ENCODE measurements around the gene NOX3. TPM values are rescaled to one million over a fixed set of nuclear protein-coding genes. Genes with fewer than 3 reads are reported as not detected.

Gene NOX3
- total and polyA plus RNA-seq, 2 of the 8 experiments (the other 6 are each of a cell fraction or from before 2014, with no cell fraction given), result not detected

DNA sequence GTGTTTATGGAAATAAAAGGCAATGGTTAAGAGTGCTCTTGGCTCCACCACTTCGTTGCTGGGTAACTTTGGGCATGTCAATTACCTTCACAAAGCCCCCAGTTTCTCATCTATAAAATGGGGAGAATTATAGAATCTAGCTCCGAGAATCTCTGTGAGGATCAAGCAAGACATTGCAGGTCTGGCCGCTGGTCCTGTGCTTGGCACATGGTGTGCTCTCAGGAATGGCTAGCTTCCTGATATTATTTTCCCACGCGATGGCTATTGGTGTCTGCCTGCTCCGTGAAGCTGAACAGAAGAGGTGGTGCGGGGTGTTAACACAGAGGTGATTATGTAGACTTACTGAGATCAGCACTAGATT lies 57.0 kb downstream of the NOX3 start:
- H4K5ac ChIP-seq (ENCODE audit: insufficient read length, low read depth, low read length), result no peak overlapping the region
- no peak overlapping the region for H3K27ac ChIP-seq (ENCODE audit: low read depth, low read length)
- H3K56ac ChIP-seq (replicated peaks; ENCODE audit: insufficient read length, low read depth, low read length), result no peak overlapping the region
- no peak overlapping the region for H2BK5ac ChIP-seq (ENCODE audit: low read depth, low read length)
- no peak overlapping the region for H2AK5ac ChIP-seq (ENCODE audit: low read depth, low read length)
- DNase-seq (ENCODE audit: low read depth in 1 of 2, low spot score in 2 of 2), result no peak
- POLR2A ChIA-PET (ENCODE audit: partially characterized antibody), result no interaction called here
- H2BK20ac ChIP-seq (ENCODE audit: low read length), result no peak overlapping the region
- H2AFZ ChIP-seq (ENCODE audit: low read length), result no peak overlapping the region
- no peak overlapping the region for H3K4me2 ChIP-seq (ENCODE audit: insufficient read depth in 1 of 2, low read depth in 2 of 2, low read length in 2 of 2)
- H3K4me3 ChIP-seq (ENCODE audit: extremely low read depth in 1 of 4, insufficient read depth in 2 of 4, low read depth in 3 of 4, low read length in 4 of 4), result no peak overlapping the region
- no peak for FAIRE-seq
- no peaks in the 10 kb centered on the region for H3K23me2 ChIP-seq (ENCODE audit: low read depth, low read length)
- H4K20me1 ChIP-seq (replicated peaks in 1 of 2; ENCODE audit: control insufficient read depth in 1 of 2, insufficient read depth in 2 of 2, low read length in 2 of 2), result no peaks in the 10 kb centered on the region
- no peaks in the 10 kb centered on the region for H3K4me1 ChIP-seq (replicated peaks in 1 of 4; ENCODE audit: control insufficient read depth in 3 of 4, insufficient read depth in 4 of 4, low read length in 3 of 4)
- H3K79me1 ChIP-seq (ENCODE audit: low read depth, low read length), result no peaks in the 10 kb centered on the region
- no peaks in the 10 kb centered on the region for H3K36me3 ChIP-seq (ENCODE audit: control insufficient read depth in 2 of 4, insufficient read depth in 4 of 4, low read length in 3 of 4)
- H3K18ac ChIP-seq (ENCODE audit: extremely low read depth, low read length), result no peak overlapping the region
- H2BK120ac ChIP-seq (replicated peaks; ENCODE audit: low read depth, low read length), result no peak overlapping the region
- no peaks in the 10 kb centered on the region for H3K79me2 ChIP-seq (ENCODE audit: control insufficient read depth in 1 of 2, insufficient read depth in 2 of 2, low read length in 2 of 2)
- no peaks in the 10 kb centered on the region for H3K27me3 ChIP-seq (replicated peaks in 1 of 4; ENCODE audit: control insufficient read depth in 3 of 4, extremely low read depth in 1 of 4, insufficient read depth in 3 of 4, low read length in 3 of 4)
- H3K9ac ChIP-seq (replicated peaks in 1 of 4; ENCODE audit: extremely low read depth in 1 of 4, low read depth in 3 of 4, low read length in 3 of 4), result no peak overlapping the region
- H4K8ac ChIP-seq (ENCODE audit: extremely low read depth, insufficient read depth, low read length), result no peak overlapping the region
- H2BK15ac ChIP-seq (ENCODE audit: low read length), result no peak overlapping the region
- H4K91ac ChIP-seq (replicated peaks; ENCODE audit: insufficient read length, low read length), result no peak overlapping the region
- CTCF ChIA-PET (ENCODE audit: partially characterized antibody), result interaction anchor here (1.2 to 3.8 kb wide), 6 partner anchors 11 to 96 kb away, joined by 3 to 20 read pairs (median 6); no protein-coding TSS in a partner anchor
- WGBS, 2 experiments (ENCODE audit: extremely low coverage in 1 of 2, insufficient coverage in 1 of 2, insufficient read length in 1 of 2, insufficient replicate concordance in 2 of 2, low coverage in 1 of 2, low lambda C conversion rate in 2 of 2, missing lambda C conversion rate in 1 of 2), result 93% methylated on average over 7 of the region's 7 CpGs; no CpG with 5 or more reads in 1 of the 2 experiments
- no peak overlapping the region for H2BK12ac ChIP-seq (ENCODE audit: low read depth, low read length)
- no peak overlapping the region for H3K4ac ChIP-seq (replicated peaks; ENCODE audit: insufficient read length, low read depth, low read length)
- H3K14ac ChIP-seq (ENCODE audit: insufficient read length), result no peak overlapping the region
- no peak overlapping the region for H3K23ac ChIP-seq (ENCODE audit: insufficient read length)
- H3K9me3 ChIP-seq (ENCODE audit: insufficient read depth in 2 of 2, low read depth in 1 of 2, low read length in 1 of 2), result no peaks in the 10 kb centered on the region
- TF ChIP-seq NANOG (IDR thresholded peaks at IDR 0.05; ENCODE audit: insufficient read depth, low read depth, low read length, poor library complexity, severe bottlenecking), result no peak
- no peak for TF ChIP-seq BACH1 (IDR thresholded peaks at IDR 0.05; ENCODE audit: low read length)
- no peak for TF ChIP-seq ASH2L (IDR thresholded peaks at IDR 0.05; ENCODE audit: low read length)
- TF ChIP-seq CREB1 (IDR thresholded peaks at IDR 0.05), result no peak
- TF ChIP-seq GABPA (IDR thresholded peaks at IDR 0.05; ENCODE audit: borderline replicate concordance, insufficient read depth, low read length), result no peak
- no peak for TF ChIP-seq CEBPB (IDR thresholded peaks at IDR 0.05; ENCODE audit: low read depth, low read length)
- no peak for TF ChIP-seq EP300 (IDR thresholded peaks at IDR 0.05; ENCODE audit: borderline replicate concordance in 1 of 2, low read depth in 2 of 2, low read length in 2 of 2)
- TF ChIP-seq, protein P1, sequence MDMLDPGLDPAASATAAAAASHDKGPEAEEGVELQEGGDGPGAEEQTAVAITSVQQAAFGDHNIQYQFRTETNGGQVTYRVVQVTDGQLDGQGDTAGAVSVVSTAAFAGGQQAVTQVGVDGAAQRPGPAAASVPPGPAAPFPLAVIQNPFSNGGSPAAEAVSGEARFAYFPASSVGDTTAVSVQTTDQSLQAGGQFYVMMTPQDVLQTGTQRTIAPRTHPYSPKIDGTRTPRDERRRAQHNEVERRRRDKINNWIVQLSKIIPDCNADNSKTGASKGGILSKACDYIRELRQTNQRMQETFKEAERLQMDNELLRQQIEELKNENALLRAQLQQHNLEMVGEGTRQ (IDR thresholded peaks at IDR 0.05; ENCODE audit: low read length), result no peak
- TF ChIP-seq BCL11A (IDR thresholded peaks at IDR 0.05; ENCODE audit: low read depth in 2 of 2, low read length in 2 of 2), result no peak
- TF ChIP-seq SAP30 (IDR thresholded peaks at IDR 0.05; ENCODE audit: insufficient read depth, insufficient replicate concordance, low read length), result no peak
- TF ChIP-seq HDAC2 (IDR thresholded peaks at IDR 0.05; ENCODE audit: borderline replicate concordance in 1 of 2, low read depth in 2 of 2, low read length in 2 of 2), result no peak
- no peak for TF ChIP-seq RFX5 (IDR thresholded peaks at IDR 0.05; ENCODE audit: borderline replicate concordance, low read depth, low read length)
- TF ChIP-seq TAF7 (optimal IDR thresholded peaks at IDR 0.05; ENCODE audit: borderline replicate concordance, low read depth, low read length), result no peak
- TF ChIP-seq YY1 (IDR thresholded peaks at IDR 0.05; ENCODE audit: low read depth, low read length), result no peak
